Measurements from ENCODE around the gene SEMA6B.
A peak's percentile ranks its signal among the peaks of the same experiment; 100 is the strongest.

The SEMA6B gene

DNA sequence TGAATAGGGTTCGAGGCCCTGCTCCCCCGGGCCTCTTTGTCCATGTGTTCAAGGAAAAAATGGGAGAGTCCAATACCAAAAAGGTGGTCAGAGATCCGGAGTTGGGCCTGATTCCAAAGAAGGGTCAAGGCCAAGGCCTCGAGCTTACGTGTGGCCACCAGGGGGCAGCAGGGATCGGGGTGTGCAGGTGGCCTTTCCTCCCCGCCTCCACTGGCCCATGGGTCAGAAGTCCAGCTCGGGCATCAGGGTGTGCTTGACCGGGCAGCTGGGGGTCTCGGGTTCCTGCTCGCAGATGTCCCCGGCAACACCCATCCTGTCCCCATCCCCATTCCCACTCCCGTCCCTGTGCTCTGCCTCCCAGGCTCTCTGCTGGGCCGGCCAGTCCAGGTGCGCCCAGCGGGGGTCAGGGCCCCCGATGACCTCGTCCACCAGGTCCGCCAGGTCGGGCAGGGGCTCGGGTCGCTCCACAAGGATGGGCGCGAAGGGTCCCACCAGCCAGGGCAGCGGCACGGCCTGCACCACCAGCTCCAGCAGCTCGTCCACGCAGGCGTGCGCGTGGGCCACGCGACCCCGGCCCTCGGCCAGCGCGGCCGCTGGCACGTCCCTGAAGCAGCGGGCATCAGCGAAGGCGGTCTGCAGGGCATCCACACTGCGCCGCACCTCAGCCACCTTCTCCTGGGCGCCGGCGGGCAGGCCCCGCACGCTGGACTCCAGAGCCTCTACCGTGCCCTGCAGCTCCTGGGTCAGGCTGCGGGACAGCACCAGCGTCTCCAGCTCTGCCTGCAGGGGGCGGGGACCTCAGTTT lies 36.0 kb downstream of the SEMA6B start:
- DNase-seq, result peak; percentile 39

DNA sequence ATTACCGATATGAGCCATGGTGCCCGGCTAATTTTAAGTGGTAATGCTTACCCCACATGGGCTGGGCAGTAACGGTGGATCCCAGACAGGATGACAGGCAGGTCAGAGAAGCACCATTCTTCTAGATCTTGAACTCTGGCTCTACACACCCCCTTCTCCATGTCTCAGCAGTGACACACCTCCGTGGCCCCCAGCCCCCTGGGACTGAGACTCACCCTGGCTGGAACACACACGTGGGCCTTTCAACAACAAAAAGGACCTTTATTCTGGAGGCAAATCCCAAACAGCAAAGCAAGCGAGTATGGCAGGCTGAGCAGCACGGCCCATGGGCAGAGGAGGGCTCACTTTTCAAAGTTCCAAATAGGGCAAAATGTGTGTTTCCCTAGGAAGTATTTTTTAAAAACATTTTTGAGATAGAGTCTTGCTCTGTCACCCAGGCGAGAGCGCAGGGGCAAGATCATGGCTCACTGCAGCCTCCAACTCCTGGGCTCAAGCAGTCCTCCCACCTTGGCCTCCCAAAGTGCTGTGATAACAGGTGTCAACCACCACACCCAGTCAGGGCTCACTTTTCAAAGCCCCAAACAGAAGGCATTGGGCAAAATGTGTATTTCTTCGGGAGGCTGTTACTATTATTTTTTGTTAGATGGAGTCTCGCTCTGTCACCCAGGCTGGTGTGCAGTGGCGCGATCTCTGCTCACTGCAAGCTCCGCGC lies 37.0 kb downstream of the SEMA6B start:
- no peak for DNase-seq

DNA sequence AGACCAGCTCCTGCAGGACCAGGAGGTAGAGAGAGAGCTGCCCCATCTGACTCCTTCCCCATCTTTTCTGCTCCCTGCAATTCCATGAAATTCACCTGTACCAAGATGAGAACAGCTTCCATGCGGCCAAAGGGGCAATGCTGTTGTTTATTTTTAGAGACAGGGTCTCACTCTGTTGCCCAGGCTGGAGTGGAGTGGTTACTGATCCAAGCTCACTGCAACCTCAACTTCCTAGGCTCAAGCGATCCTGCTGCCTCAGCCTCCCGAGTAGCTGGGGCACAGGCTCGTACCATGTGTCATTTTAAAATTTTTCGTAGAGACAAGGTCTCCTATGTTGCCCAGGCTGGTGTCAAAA lies 37.6 kb downstream of the SEMA6B start:
- DNase-seq, result no peak

DNA sequence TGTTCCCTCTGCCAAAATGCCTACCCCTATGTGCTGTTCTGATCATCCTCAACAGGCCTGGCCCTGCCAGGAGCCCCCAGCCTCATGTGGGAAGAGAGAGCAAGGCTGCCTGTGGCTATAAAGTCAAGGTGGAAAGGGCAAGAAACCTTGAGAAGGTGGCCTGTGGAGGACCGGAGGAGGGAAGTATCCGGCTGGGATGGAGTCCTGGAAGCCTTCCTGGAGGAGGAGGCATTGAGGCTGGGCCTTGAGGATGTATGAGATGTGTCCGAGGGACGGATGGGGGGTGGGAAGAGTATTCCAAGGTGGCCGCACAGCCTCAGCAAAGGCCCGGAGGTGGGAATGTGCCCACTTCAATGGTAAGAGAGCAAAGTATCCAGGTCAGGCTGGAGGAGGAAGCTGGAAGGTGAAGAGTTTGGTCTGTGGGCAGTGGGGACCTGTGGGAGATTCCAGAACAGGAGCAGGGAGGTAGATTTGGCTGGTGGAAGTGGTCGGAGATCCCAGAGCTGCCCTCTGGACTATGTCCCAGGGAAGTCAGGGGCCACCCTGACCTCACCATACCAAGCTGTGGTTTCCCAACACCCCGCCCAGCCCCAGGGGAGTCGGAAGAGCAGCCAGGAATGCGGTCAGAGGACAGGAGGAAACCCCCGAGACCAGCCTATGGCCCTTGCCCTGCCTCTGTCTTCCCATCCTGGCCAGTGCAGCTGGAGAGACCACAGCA lies 38.2 kb downstream of the SEMA6B start:
- DNase-seq, result no peak

DNA sequence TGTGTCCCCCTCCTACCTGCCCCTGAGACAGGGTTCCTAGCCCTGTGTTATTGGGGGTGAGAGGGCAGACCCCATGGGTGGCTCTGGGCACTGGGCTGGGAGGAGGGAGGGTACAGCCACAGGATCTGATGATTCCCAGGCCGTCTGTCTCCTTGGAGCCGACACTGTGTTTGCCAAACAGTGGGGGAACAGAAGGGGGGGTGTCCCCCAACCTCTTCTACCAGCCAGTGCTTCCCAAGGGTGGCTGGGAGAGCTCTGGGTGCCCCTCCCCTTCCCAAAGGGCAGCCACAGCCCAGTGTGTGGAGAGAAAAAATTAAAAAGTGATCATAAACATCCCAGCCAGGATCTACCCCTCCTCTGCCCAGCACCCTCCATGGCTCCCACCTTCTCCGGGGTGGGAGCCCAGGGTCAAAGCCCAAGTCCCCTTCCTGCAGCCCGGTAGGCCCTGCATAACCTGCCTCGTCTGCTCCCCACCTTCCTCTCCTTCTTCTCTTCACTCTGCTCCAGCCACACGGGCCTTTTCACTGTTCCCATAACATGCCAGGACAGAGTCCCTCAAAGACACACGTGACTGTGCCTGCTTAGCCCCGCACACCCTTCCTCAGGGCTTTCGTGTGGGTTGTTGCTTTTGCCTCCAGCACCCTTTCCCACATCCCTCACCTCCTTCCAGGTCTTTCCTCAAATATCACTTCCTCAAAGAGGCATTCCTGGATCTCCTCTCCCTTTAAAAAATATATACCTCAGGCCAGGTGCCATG lies 39.8 kb downstream of the SEMA6B start:
- no peak for DNase-seq

DNA sequence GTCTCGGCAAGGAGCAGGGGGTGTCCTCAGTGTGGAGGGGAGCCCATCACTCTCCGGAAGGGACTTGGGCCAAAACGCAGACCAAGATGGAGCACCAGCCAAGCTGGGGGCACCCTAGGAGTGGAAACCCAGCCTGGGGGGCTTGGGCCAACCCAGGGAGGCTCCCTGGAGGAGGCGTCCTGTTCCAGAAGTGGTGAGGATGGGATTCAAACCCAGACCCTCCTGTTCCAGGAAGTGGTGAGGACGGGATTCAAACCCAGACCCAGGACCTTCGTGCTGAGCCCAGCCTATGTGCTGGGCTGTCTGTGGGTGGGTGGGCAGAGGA lies 40.4 kb downstream of the SEMA6B start:
- no peak for DNase-seq

DNA sequence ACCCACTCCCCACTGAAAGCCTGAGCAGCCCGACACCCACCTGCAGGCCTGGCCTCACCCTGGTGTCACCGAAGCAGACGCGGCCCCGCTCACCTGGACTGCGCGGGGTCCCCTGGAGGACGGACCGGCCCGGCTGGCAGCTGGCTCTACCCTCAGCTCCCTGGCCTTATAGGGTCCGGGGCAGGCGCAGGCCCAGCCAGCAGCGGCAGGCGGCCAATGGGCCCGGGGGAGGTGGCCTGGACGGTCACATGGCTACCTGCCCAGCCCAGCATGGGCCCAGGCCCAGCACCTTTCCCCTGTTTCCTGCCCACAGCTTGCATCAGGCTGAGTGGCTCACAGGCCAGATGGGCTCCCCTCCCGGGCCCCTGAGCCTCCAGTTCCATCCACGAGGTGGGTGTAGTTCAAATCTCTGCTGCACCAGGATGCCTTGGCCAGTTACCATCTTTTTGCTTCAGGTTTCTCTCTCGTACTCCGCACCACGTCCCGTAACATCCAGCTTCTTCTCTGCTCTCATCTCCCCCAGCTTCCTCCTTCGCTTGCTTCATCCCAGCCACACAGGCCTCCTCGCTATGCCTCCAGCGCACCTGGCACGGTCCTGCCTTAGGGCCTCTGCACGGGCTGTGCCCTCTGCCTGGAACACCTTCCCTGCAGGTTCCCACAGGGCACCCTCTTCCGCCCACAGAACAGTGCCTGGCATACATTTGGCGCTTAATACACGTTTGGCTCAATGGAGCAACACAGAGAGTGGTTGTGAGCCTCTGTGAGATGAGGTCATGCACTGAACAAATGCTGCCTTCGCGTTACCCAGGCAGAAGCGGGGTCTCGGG lies 40.9 kb downstream of the SEMA6B start, which contains the start of gene PLIN4:
PLIN4 (minus strand) TSS at position 142 of the 827 bp plus-strand sequence. CDS start 214 bp downstream, outside the sequence.
- no peak for DNase-seq

DNA sequence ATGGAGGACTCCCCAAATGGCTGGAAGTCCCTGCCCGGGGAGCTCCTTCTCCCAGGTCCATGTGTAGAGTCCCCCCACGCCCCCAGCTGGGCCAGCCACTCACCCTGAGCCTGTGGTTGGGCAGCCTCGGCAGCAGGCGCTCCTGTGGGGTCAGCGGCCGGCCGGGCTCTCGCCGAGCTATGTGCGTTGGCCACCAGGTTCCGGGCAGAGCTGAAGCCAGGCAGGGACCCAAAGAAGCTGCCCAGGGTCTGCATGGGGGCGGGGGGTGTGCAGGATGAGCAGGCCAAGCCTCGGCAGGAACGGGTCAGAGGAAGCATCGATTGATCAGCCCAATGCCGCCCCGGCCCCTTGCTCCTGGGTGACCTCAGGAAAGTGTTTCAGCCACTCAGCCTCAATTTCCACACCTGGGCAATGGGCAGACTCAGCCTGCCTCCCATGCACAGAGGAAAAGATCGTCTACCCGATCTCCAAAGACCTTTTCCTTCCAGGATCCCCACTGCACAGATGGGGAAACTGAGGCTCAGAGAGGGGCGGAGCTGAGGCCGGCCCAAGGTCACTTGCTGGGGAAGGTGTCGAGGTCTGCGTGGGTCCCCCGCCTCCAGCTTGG lies 41.9 kb downstream of the SEMA6B start:
- no peak for DNase-seq

DNA sequence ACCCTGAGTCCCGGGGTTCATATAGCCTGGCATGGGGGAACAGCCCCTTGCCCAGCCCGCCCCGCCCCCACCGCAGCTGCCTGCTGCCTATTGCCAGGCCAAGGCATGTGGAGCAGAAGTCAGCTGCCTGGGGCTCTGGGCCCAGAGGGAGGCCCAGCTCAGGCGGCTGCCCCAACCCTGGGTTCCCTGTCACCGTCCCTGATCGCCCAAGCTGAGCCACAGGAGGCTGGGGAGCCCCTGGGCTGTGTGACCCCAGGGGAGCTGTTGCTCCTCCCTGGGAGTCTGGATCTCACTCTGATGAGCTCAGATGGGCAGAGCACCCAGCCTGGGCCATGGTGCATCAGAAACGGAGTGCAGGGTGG lies 42.6 kb downstream of the SEMA6B start:
- no peak for DNase-seq

DNA sequence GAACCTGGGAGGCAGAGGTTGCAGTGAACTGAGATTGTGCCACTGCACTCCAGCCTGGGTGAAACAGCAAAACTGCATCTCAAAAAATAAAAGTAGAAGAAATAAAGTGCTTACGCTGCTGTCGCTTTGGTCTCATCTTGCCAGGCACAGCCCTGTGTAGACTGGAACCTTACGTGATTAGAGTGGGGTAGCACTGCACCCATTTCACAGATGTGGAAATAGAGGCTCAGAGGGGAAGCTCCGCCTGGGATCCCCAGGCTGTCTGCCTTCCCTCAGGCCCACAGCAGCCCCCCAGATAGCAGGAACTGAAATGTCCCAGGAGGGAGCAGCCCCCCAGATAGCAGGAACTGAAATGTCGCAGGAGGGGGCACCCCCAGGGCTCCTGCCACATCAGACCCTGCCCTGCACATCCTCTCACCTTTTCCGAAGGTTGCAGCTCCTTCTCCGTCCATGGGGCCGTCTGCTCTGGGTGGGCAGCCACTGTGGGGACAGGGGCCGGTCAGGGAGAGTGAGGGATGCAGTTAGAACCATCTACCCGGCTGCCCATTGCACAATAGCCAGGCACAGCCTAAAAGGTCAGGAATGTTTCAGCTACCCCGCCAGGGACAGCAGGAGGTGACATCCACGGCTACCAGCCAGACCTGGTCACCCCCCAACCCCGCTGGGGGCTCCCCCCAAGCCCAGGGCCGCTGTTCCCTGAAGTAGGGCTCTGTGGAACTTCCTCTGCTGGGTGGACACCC lies 43.1 kb downstream of the SEMA6B start:
- DNase-seq, result no peak

DNA sequence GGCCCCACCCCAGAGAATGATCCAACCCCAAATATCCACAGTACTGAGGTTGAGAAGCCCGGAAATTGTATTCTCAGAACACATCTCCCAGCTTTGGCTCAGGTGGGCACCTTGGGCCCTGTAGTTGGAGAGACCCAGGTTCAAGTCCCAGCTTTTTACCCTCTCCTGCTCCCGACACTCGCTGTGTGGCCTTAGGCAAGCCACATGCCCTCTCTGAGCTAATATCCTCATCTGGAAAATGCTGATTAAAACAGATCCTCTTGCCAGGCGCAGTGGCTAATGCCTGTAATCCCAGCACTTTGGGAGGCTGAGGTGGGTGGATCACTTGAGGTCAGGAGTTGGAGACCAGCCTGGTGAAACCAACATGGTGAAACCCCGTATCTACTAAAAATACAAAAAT lies 43.8 kb downstream of the SEMA6B start:
- DNase-seq, result no peak

DNA sequence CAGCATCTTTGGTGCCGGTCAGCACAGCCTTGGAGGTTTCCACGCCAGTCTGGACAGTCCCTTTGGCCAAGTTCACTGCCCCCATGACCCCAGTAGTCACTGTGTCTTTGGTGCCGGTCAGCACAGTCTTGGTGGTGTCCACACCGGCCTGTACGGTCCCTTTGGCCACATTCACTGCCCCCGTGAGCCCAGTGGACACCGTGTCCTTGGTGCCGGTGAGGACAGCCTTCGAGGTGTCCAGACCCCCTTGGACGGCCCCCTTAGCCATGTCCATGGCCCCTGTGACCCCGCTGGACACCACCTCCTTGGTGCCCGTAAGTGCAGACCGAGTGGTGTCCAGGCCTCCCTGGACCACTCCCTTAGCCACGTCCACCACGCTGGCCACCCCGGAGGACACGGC lies 46.2 kb downstream of the SEMA6B start:
- DNase-seq, result no peak

DNA sequence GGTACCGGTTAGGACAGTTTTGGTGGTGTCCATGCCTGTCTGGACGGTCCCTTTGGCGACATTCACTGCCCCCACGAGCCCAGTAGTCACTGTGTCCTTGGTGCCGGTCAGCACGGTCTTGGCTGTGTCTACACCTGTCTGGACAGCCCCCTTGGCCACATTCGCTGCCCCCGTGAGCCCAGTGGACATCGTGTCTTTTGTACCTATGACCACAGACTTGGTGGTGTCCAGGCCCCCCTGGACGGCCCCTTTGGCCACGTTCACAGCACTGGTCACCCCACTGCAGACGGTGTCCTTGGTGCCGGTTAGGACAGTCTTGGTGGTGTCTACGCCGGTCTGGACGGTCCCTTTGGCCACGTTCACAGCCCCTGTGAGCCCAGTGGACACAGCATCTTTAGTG lies 47.4 kb downstream of the SEMA6B start:
- no peak for DNase-seq

DNA sequence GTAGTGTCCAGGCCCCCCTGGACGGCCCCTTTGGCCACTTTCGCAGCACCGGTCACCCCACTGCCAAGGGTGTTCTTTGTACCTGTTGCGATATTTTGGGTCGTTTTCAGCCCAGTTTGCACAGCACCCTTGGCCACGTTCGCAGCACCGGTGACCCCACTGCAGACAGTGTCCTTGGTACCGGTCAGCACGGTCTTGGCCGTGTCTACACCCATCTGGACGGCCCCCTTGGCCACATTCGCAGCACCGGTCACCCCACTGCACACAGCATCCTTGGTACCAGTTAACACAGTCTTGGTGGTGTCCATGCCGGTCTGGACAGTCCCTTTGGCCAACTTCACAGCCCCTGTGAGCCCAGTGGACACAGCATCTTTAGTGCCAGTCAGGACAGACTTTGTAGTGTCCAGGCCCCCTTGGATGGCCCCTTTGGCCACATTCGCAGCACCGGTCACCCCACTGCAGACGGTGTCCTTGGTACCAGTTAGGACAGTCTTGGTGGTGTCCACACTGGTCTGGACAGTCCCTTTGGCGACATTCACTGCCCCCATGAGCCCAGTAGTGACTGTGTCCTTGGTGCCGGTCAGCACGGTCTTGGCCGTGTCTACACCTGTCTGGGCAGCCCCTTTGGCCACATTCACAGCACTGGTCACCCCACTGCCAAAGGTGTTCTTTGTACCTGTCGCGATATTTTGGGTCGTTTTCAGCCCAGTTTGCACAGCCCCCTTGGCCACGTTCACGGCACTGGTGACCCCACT lies 48.0 kb downstream of the SEMA6B start:
- DNase-seq, result no peak

DNA sequence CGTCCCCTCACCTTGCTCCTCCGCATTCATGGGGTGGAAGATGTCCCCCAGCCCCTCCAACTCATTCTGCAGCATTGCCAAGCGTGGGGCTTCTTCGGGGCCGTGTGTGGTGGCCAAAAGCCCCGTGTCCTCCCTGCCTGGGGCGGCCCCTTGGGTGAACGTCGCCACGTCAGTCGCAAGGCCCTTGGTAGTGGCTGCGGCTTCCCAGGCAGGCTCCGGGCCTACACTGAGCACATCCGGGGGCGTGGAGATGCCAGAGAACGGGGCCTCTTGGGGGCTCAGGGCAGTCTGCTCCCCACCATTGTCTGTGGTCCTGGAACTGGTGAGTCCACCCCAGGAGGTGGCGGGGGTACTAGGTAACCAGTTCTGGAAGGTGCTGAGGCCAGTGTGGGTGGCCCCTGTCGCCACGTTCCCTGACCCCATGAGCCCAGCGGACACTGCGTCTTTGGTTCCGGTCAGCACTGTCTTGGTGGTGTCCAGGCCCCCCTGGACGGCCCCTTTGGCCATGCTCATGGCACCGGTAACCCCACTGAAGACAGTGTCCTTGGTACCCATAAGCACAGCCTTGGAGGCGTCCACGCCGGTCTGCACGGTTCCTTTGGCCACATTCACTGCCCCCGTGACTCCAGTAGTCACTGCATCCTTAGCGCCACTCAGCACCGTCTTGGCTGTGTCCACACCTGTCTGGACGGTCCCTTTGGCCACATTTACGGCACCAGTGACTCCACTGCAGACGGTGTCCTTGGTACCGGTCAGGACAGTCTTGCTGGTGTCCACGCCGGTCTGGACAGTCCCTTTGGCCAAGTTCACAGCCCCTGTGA lies 48.8 kb downstream of the SEMA6B start:
- DNase-seq, result no peak

DNA sequence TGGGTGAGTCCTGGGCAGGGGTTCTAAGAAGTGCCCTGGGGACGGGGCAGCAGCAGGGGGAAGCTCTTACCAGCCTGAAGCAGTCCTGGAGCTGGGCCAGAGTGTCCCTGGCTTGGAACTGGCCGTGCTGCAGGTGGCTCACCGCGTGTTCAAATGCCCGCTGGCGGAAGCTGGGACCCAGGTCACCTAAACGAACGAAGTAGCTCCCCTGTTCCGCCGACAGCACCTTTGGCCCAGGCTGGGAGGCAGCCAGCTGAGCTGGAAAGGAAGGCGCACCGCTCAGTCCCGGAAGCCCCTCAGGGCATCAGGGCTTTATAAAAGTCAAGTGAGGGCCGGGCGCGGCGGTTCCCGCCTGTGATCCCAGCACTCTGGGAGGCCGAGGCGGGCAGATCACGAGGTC lies 50.8 kb downstream of the SEMA6B start:
- DNase-seq, result no peak

DNA sequence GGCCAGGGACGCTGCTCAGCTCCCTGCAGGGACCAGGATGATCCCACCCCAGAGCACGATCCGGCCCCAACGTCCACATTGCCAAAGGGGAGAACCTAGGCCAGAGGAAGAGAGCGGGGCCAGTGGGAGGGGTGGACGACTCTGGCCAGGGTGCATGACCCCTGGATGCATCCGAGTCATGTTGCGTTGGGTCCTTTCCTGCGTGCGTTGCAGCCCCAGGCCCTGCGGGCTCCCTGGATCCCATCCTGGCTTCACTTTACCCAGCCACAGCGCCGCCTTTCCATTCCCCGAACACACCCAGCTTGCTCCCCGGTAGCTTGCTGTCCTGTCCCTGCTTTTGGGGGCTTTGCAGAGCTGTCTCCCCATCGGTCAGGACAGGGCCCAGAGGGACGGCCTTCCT lies 51.7 kb downstream of the SEMA6B start:
- DNase-seq, result no peak

DNA sequence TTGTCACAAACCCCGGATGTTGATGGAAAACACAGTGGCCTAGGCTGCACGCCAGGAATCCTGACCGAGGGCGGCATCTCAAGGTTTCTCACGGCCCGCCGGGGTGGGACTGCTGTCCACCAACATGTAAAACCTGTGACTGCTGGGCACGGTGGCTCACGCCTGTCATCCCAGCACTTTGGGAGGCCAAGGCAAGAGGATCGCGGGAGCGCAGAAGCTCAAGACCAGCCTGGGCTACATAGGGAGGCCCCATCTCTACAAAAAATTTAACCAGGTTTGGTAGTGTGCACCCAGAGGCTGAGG lies 52.4 kb downstream of the SEMA6B start:
- DNase-seq, result no peak

DNA sequence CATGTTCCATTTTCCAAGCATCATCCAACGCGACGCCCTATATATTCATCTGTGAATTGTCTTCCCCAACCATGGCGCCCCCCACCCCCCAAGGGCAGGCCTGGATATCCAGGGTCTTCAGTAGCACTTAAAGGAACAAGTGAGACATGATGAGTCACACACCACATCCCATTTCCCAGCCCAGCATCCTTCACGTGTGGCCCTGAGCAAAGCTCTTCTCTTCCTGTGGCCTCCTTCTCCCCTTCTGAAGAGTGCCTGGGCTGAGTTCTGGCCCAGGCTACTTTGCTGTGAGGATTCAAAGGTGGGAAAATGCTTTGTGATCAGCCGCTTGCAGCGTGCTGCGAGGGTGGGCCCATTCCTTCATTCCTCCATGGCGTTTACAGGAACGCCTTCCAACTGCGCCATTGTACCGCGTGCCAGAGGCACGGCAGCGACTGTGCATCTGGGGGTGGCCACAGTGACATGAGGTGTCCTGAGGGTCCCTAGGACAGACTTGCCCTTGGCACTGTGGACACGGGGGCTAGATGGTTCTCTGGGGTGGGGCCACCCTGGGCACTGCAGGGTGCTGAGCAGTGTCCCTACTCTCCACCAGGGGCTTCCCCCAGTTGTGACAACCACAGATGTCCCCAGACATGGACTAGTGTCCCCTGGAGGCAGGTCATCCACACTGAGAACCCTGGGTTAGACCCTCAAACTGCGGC lies 52.9 kb downstream of the SEMA6B start:
- no peak for DNase-seq

Measured in hematopoietic multipotent progenitor cell treated with erythropoietin and hydrocortisone succinate and interleukin-3 and kit ligand, for 8 days (in vitro differentiated cells).